HG02610 (cell line): Measurements from ENCODE around the gene MRPS9.

ENCODE experiments used
- ATAC-seq: cut with Tn5 transposase; IDR thresholded peaks from one replicate; pipeline ENCODE4 v1.9.1; 2021; ENCODE audit warnings: mild to moderate bottlenecking, moderate library complexity; ENCODE audit not compliant: unreplicated experiment

MRPS9 gene

DNA sequence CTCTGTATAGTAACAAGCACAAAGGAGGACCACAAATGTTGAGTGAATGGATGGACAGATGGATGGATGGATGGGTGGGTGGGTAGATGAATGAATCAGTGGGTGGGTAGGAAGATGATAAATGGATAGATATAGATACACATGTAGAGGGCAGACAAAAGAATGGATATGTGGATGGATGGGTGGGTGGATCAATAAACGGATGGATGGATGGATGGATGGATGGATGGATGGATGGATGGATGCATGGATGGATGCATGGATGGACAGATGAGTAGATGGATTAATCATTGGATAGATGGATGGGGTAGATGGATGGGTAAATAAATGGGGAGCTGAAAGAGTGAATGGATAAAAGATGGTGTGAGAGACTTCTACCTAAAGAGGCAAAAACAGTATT, 111.4 kb downstream of the MRPS9 start:
- no peak for ATAC-seq
